SK-N-SH (cell line): ENCODE data around the gene FAM229A.

Source experiments
- CTCF ChIP-seq: fragments of 200-600 bp; sonication (generic); IDR thresholded peaks from 2 replicates; pipeline ENCODE4 v1.6.1; 2017; ENCODE audit warnings: antibody characterized with exemption, mild to moderate bottlenecking, moderate library complexity
- FOXM1 ChIP-seq: IDR thresholded peaks from 2 replicates; pipeline ENCODE4 v1.4.0; 2012; ENCODE audit warnings: low read depth, mild to moderate bottlenecking
- POLR2AphosphoS5 ChIP-seq: IDR thresholded peaks from 2 replicates; pipeline ENCODE4 v1.6.1; 2012; ENCODE audit warnings: low read depth, low read length
- USF2 ChIP-seq: fragments of 150-350 bp; IDR thresholded peaks from 2 replicates; pipeline ENCODE4 v1.6.1; 2017; ENCODE audit warnings: antibody characterized with exemption, low read length, low read depth, borderline replicate concordance

- TF ChIP-seq POLR2AphosphoS5 (no peak), CTCF (no peak), USF2 (no peak), FOXM1 (no peak)
Observed at GRCh38 chr1:32353431-32353830, 8.9 kb downstream of the FAM229A start.
